ENCODE data around the gene TSPAN31. TPM values are rescaled to one million over a fixed set of nuclear protein-coding genes. Genes with fewer than 3 reads are reported as not detected.

Gene TSPAN31
- polyA plus RNA-seq, 2 of the 4 experiments (the other 2 are of a cell fraction) = 20.6 to 51.9 TPM

DNA sequence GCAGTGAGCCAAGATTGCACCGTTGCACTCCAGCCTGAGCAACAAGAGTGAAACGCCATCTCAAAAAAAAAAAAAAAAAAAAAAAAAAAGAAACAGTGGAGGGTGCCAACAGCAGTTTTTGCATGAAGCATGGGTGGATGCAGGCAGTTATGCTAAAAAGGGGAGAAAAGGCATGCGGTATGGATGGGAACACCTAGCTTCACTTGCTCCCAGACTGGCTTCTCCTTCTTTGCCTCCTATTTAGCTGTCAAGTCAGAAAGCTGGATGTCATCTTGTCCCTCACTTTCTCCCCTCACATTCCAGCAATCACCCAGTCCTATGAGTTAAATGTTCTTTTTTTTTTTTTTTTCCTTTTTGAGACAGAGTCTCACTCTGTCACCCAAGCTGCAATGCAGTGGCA lies 30.2 kb downstream of the TSPAN31 start:
- POLR2A ChIA-PET = no interaction called here
- no peak for ATAC-seq

GRCh38 chr12:57775563-57776246 lies 30.9 kb downstream of the TSPAN31 start:
- POLR2A ChIA-PET = no interaction called here
- no peak overlapping the region for H3K4me2 ChIP-seq
- H3K27ac ChIP-seq = no peak overlapping the region
- CTCF ChIA-PET = interaction anchor here (0.6 to 3.2 kb wide), 9 partner anchors 8 to 143 kb away, joined by 3 to 16 read pairs (median 3); partner anchors contain the start of genes B4GALNT1 and TSFM
- H3K9me3 ChIP-seq = no peaks in the 10 kb centered on the region
- no peak for ATAC-seq
- 82% methylated on average over 4 of the region's 4 CpGs for WGBS (ENCODE audit: missing lambda C conversion rate)
- TF ChIP-seq ESRRA (IDR thresholded peaks at IDR 0.05; ENCODE audit: borderline replicate concordance, low read length) (no peak), CBX8 (IDR thresholded peaks at IDR 0.05) (no peak), HEYL (CRISPR knock-in tag; IDR thresholded peaks at IDR 0.05) (no peak), EHF (CRISPR knock-in tag; IDR thresholded peaks at IDR 0.05) (no peak)
- peaks cover 13% of the 10 kb centered on the region; the same call in 1 of the 3 replicates for H3K4me1 ChIP-seq
- no peak for FAIRE-seq
- DNase-seq (ENCODE audit: low read depth in 1 of 2, low spot score in 1 of 2) = peak in 1 of 2 experiments; percentile 33
- no peak overlapping the region for H3K4me3 ChIP-seq

More for the DNA sequence above, 30.2 kb downstream of the TSPAN31 start:
- Histone ChIP-seq H3K4me3 (no peak overlapping the region), H3K4me1 (peaks cover 14% of the 10 kb centered on the region; the same call in 1 of the 3 replicates), H3K4me2 (no peak overlapping the region), H3K9me3 (no peaks in the 10 kb centered on the region), H3K27ac (no peak overlapping the region)
- TF ChIP-seq TFCP2L1 (CRISPR knock-in tag; IDR thresholded peaks at IDR 0.05) (no peak), ATOH8 (CRISPR knock-in tag; IDR thresholded peaks at IDR 0.05; ENCODE audit: low read depth) (no peak), CBX2 (IDR thresholded peaks at IDR 0.05; ENCODE audit: borderline replicate concordance, low read depth) (no peak), ZC3H11A (IDR thresholded peaks at IDR 0.05) (no peak), CBX8 (IDR thresholded peaks at IDR 0.05) (no peak), HDAC2 (IDR thresholded peaks at IDR 0.05) (no peak), RARB (CRISPR knock-in tag; IDR thresholded peaks at IDR 0.05) (no peak), ESRRA (IDR thresholded peaks at IDR 0.05; ENCODE audit: borderline replicate concordance, low read length) (no peak), HOXA7 (CRISPR knock-in tag; IDR thresholded peaks at IDR 0.05) (no peak), SREBF2 (IDR thresholded peaks at IDR 0.05) (no peak), CTCF (IDR thresholded peaks at IDR 0.05) (no peak), POLR2A (IDR thresholded peaks at IDR 0.05; ENCODE audit: low read length) (no peak), HOXB5 (CRISPR knock-in tag; IDR thresholded peaks at IDR 0.05) (no peak), MAFK (IDR thresholded peaks at IDR 0.05; ENCODE audit: partially characterized antibody) (no peak)
- TF ChIP-seq, protein P1, sequence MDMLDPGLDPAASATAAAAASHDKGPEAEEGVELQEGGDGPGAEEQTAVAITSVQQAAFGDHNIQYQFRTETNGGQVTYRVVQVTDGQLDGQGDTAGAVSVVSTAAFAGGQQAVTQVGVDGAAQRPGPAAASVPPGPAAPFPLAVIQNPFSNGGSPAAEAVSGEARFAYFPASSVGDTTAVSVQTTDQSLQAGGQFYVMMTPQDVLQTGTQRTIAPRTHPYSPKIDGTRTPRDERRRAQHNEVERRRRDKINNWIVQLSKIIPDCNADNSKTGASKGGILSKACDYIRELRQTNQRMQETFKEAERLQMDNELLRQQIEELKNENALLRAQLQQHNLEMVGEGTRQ (IDR thresholded peaks at IDR 0.05) = no peak
- FAIRE-seq = no peak
- no peak for DNase-seq (ENCODE audit: low read depth in 1 of 2, low spot score in 1 of 2)
- CTCF ChIA-PET = interaction anchor here (0.8 to 3.2 kb wide), 9 partner anchors 9 to 142 kb away, joined by 3 to 16 read pairs (median 4); partner anchors contain the start of genes B4GALNT1 and TSFM
- 79% methylated on average over 2 of the region's 3 CpGs for WGBS (ENCODE audit: missing lambda C conversion rate)

DNA sequence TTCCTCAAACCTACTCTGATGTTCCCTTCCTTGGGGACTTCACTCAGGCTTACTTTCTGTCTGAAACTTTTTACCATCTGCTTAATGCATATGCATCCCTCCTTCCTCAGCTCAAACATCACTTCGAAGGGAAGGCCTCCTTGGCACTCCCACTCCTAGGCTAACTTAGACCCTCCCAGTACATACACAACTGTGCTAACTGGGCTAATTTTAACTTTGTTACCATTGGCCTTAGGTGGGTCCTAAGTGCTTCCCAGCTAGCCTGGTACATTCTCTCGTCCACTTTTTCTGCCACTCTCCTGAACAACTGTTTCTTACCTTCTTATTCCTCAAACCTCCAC lies 31.4 kb downstream of the TSPAN31 start:
- ChIA-PET CTCF (interaction anchor here (1.0 to 2.7 kb wide), 5 partner anchors 9 to 25 kb away, joined by 3 to 16 read pairs (median 5); no protein-coding TSS in a partner anchor), POLR2A (no interaction called here)
- H3K4me3 ChIP-seq = no peak overlapping the region
- FAIRE-seq = no peak
- H3K27ac ChIP-seq = no peak overlapping the region
- H3K4me2 ChIP-seq = no peak overlapping the region
- no peak for TF ChIP-seq JUNB (IDR thresholded peaks at IDR 0.05)
- no peak for TF ChIP-seq NPAS2 (CRISPR knock-in tag; IDR thresholded peaks at IDR 0.05; ENCODE audit: borderline replicate concordance)
- TF ChIP-seq, protein P1 (IDR thresholded peaks at IDR 0.05) = no peak
- no peak for TF ChIP-seq ESRRA (IDR thresholded peaks at IDR 0.05; ENCODE audit: borderline replicate concordance, low read length)
- no peak for TF ChIP-seq HMGXB4 (CRISPR knock-in tag; IDR thresholded peaks at IDR 0.05; ENCODE audit: borderline replicate concordance)
- H3K4me1 ChIP-seq = peaks cover 8% of the 10 kb centered on the region; the same call in 1 of the 3 replicates
- WGBS (ENCODE audit: missing lambda C conversion rate) = 81% methylated on average over 2 of the region's 2 CpGs
- no peak for ATAC-seq
- no peak for DNase-seq (ENCODE audit: low read depth in 1 of 2, low spot score in 1 of 2)
- H3K9me3 ChIP-seq = no peaks in the 10 kb centered on the region

Measured in A549 (cell line).